ENCODE results near the gene SNX8. TPM values are rescaled to one million over a fixed set of nuclear protein-coding genes. Genes with fewer than 3 reads are reported as not detected.
A peak's percentile ranks its signal among the peaks of the same experiment; 100 is the strongest.

SNX8 gene
- total and polyA plus RNA-seq, 2 of the 8 experiments (the other 6 are each of a cell fraction or from before 2014, with no cell fraction given), result 46.2 to 70.8 TPM

DNA sequence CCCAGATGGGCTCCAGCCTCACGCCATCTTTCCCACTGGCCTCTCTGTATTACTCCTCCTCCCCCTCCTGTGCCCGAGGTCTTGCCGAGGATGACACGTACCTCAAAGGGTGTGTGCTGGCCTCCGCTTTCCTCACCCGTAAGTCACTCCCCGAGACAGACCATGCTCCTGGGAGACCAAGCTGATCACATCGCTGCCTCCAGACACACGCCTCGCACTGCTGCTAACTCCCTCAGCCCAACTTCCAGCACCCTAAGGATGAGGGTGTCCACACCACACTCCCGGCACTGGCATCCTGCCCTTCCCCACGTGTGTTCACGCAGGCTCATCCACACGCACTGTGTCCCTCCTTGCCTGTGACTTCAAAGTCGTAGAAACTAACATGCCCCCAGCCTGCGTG lies 105.5 kb downstream of the SNX8 start:
- Histone ChIP-seq H3K9me3 (ENCODE audit: insufficient read depth in 2 of 2, low read depth in 1 of 2, low read length in 1 of 2) (no peaks in the 10 kb centered on the region), H2BK12ac (ENCODE audit: low read depth, low read length) (no peak overlapping the region), H4K91ac (replicated peaks; ENCODE audit: insufficient read length, low read length) (no peak overlapping the region), H3K4me3 (ENCODE audit: extremely low read depth in 1 of 4, insufficient read depth in 2 of 4, low read depth in 3 of 4, low read length in 4 of 4) (no peak overlapping the region), H2AFZ (ENCODE audit: low read length) (no peak overlapping the region), H4K20me1 (replicated peaks in 1 of 2; ENCODE audit: control insufficient read depth in 1 of 2, insufficient read depth in 2 of 2, low read length in 2 of 2) (peaks cover 3 to 25% of the 10 kb centered on the region in 2 experiments), H2AK5ac (ENCODE audit: low read depth, low read length) (no peak overlapping the region), H3K56ac (replicated peaks; ENCODE audit: insufficient read length, low read depth, low read length) (no peak overlapping the region), H3K79me1 (ENCODE audit: low read depth, low read length) (no peaks in the 10 kb centered on the region), H3K9ac (replicated peaks in 1 of 4; ENCODE audit: extremely low read depth in 1 of 4, low read depth in 3 of 4, low read length in 3 of 4) (no peak overlapping the region), H4K8ac (ENCODE audit: extremely low read depth, insufficient read depth, low read length) (no peak overlapping the region; the same call in 1 of the 2 replicates), H3K4ac (replicated peaks; ENCODE audit: insufficient read length, low read depth, low read length) (no peak overlapping the region), H3K79me2 (ENCODE audit: control insufficient read depth in 1 of 2, insufficient read depth in 2 of 2, low read length in 2 of 2) (peaks cover 0 to 3% of the 10 kb centered on the region in 2 experiments; a peak in 1 of 4 replicates), H3K18ac (ENCODE audit: extremely low read depth, low read length) (no peak overlapping the region), H3K27me3 (replicated peaks in 1 of 4; ENCODE audit: control insufficient read depth in 3 of 4, extremely low read depth in 1 of 4, insufficient read depth in 3 of 4, low read length in 3 of 4) (no peaks in the 10 kb centered on the region), H3K27ac (ENCODE audit: low read depth, low read length) (no peak overlapping the region), H3K14ac (ENCODE audit: insufficient read length) (no peak overlapping the region), H3K23ac (ENCODE audit: insufficient read length) (no peak overlapping the region), H3K4me2 (ENCODE audit: insufficient read depth in 1 of 2, low read depth in 2 of 2, low read length in 2 of 2) (no peak overlapping the region), H4K5ac (ENCODE audit: insufficient read length, low read depth, low read length) (no peak overlapping the region), H3K23me2 (ENCODE audit: low read depth, low read length) (no peaks in the 10 kb centered on the region), H2BK15ac (ENCODE audit: low read length) (no peak overlapping the region), H2BK5ac (ENCODE audit: low read depth, low read length) (peak overlapping the region; percentile 61), H3K36me3 (ENCODE audit: control insufficient read depth in 2 of 4, insufficient read depth in 4 of 4, low read length in 3 of 4) (peaks cover 8 to 34% (median 23%) of the 10 kb centered on the region in 4 experiments; a peak in 6 of 8 replicates), H2BK20ac (ENCODE audit: low read length) (no peak overlapping the region), H3K4me1 (replicated peaks in 1 of 4; ENCODE audit: control insufficient read depth in 3 of 4, insufficient read depth in 4 of 4, low read length in 3 of 4) (no peaks in the 10 kb centered on the region), H2BK120ac (replicated peaks; ENCODE audit: low read depth, low read length) (no peak overlapping the region)
- TF ChIP-seq SUZ12 (IDR thresholded peaks at IDR 0.05; ENCODE audit: low read length), result no peak
- no peak for TF ChIP-seq ASH2L (IDR thresholded peaks at IDR 0.05; ENCODE audit: low read length)
- TF ChIP-seq CBX8 (IDR thresholded peaks at IDR 0.05; ENCODE audit: borderline replicate concordance, low read depth, low read length), result no peak
- no peak for TF ChIP-seq NANOG (IDR thresholded peaks at IDR 0.05; ENCODE audit: insufficient read depth, low read depth, low read length, poor library complexity, severe bottlenecking)
- no peak for TF ChIP-seq CHD1 (IDR thresholded peaks at IDR 0.05; ENCODE audit: low read depth, low read length)
- no peak for TF ChIP-seq NRF1 (IDR thresholded peaks at IDR 0.05; ENCODE audit: low read depth, low read length)
- no peak for TF ChIP-seq POLR2A (IDR thresholded peaks at IDR 0.05; ENCODE audit: control extremely low read depth in 1 of 2, low read depth in 2 of 2, low read length in 2 of 2)
- TF ChIP-seq EGR1 (IDR thresholded peaks at IDR 0.05; ENCODE audit: borderline replicate concordance, low read depth, low read length), result no peak
- TF ChIP-seq SP1 (IDR thresholded peaks at IDR 0.05; ENCODE audit: low read depth, low read length), result no peak
- TF ChIP-seq TAF7 (optimal IDR thresholded peaks at IDR 0.05; ENCODE audit: borderline replicate concordance, low read depth, low read length), result no peak
- TF ChIP-seq POLR2AphosphoS5 (IDR thresholded peaks at IDR 0.05; ENCODE audit: low read depth, low read length), result no peak
- FAIRE-seq (no peak), DNase-seq (ENCODE audit: low read depth in 1 of 2, low spot score in 2 of 2) (no peak)
- ChIA-PET CTCF (ENCODE audit: partially characterized antibody) (interaction anchor here (1.1 to 1.7 kb wide), 11 partner anchors 11 to 168 kb away, joined by 3 to 9 read pairs (median 4); no protein-coding TSS in a partner anchor), POLR2A (ENCODE audit: partially characterized antibody) (no interaction called here)
- WGBS, 2 experiments (ENCODE audit: extremely low coverage in 1 of 2, insufficient coverage in 1 of 2, insufficient read length in 1 of 2, insufficient replicate concordance in 2 of 2, low coverage in 1 of 2, low lambda C conversion rate in 2 of 2, missing lambda C conversion rate in 1 of 2), result 92% methylated on average over 16 of the region's 16 CpGs; no CpG with 5 or more reads in 1 of the 2 experiments
